T-helper 1 cell treated with Interleukin-12 subunit alpha and Interleukin-12 subunit beta and Interleukin-4 antibody, amounts not matched to agents 30 μg/mL and 1 μg/mL, for 36 hours (primary cell): ENCODE results near the gene MPRIP.

Experiments
- H3K27ac Mint-ChIP-seq: one replicate; pipeline ENCODE4 v1.8.0; 2021; ENCODE audit warnings: mild to moderate bottlenecking, mixed read lengths
- H3K27me3 Mint-ChIP-seq: one replicate; pipeline ENCODE4 v1.8.0; 2021; ENCODE audit warnings: low read depth, mixed read lengths
- H3K36me3 Mint-ChIP-seq: one replicate; pipeline ENCODE4 v1.8.0; 2021; ENCODE audit warnings: low read depth, mixed read lengths
- H3K4me1 Mint-ChIP-seq: one replicate; pipeline ENCODE4 v1.8.0; 2021; ENCODE audit warnings: low read depth, mixed read lengths
- H3K4me3 Mint-ChIP-seq: one replicate; pipeline ENCODE4 v1.8.0; 2021; ENCODE audit warnings: mild to moderate bottlenecking, moderate library complexity, mixed read lengths
- H3K9me3 Mint-ChIP-seq: one replicate; pipeline ENCODE4 v1.8.0; 2021; ENCODE audit warnings: mixed read lengths

MPRIP gene

DNA sequence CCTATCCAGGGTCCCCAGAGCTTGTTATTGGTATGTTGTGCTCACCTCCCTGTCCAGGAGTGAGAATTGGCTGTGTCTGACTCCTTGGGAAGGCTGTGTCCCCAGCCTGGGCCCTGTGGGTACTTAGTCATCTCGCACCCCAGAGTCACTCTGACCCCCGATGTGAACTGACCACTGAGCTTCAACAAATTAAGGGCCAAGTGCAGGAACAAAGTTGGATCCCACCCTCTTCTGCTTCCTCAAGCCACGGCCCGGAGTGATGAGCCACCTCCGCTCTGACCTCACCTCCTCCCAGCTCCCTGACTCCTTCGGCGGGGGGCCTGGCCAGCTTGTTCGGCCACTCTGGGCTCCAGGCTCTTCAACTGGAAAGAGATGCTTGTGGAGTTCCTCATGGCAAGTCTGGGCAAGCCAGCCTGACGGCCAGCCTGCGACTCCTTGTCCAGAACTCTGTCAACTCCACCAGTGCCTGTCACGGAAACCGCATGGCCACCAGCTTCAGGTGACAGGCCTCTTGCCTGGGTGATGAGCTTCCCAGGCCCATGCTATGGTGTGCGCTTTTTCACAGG, 22.3 kb upstream of the MPRIP start:
- Mint-ChIP-seq H3K9me3 (no peaks in the 10 kb centered on the region), H3K36me3 (no peaks in the 10 kb centered on the region), H3K4me1 (peaks cover 23% of the 10 kb centered on the region), H3K27ac (no peak overlapping the region), H3K27me3 (no peaks in the 10 kb centered on the region), H3K4me3 (no peak overlapping the region)

DNA sequence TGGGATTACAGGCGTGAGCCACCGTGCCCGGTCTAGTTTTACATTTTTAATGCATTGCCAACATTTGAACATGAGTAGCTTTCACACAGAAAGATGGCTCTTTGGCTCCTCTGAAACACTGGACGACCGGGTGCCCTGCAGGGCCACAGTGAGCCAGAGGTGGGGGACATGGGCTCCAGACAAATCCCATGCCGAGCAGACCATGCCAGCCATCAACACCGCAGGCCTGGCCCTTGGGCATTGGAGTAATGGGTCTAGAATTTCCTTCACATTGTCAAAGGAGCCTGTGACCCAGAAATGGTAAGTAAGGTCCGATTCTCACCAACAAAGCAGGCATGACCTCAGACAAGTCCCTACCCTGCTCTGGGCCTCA, 21.4 kb upstream of the MPRIP start:
- Mint-ChIP-seq H3K4me1 (peaks cover 17% of the 10 kb centered on the region), H3K4me3 (no peak overlapping the region), H3K36me3 (no peaks in the 10 kb centered on the region), H3K9me3 (no peaks in the 10 kb centered on the region), H3K27me3 (no peaks in the 10 kb centered on the region), H3K27ac (no peak overlapping the region)

- H3K27me3 Mint-ChIP-seq: no peaks in the 10 kb centered on the region
- no peaks in the 10 kb centered on the region for H3K36me3 Mint-ChIP-seq
- H3K4me3 Mint-ChIP-seq: no peak overlapping the region
- no peaks in the 10 kb centered on the region for H3K9me3 Mint-ChIP-seq
- H3K4me1 Mint-ChIP-seq: peaks cover 13% of the 10 kb centered on the region
- no peak overlapping the region for H3K27ac Mint-ChIP-seq
Measured at GRCh38 chr17:17021194-17021863, 20.9 kb upstream of the MPRIP start.

DNA sequence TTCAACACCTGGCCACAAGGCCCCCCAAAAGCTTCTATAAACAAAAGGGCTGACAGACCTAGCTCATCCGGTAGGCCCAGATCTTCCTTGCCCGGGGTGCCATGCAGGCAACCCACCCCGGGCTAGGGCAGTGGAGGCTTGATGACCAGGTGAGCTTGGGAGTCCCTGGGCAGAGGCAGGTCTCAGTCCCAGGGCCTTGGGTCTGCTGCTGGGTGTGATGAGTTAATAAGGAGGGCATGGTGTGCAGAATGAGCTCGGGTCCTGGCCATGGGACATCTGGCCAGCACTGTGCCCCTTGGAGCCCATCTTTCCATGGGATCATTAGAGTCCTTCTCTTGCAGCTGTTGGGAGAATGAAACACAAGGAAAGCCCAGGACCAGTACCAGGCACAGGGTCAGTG, 20.2 kb upstream of the MPRIP start:
- Mint-ChIP-seq H3K4me3 (no peak overlapping the region), H3K27ac (no peak overlapping the region), H3K9me3 (no peaks in the 10 kb centered on the region), H3K4me1 (peaks cover 6% of the 10 kb centered on the region), H3K27me3 (no peaks in the 10 kb centered on the region), H3K36me3 (no peaks in the 10 kb centered on the region)

GRCh38 chr17:17022456-17022855, 19.8 kb upstream of the MPRIP start:
- H3K4me3 Mint-ChIP-seq: no peak overlapping the region

DNA sequence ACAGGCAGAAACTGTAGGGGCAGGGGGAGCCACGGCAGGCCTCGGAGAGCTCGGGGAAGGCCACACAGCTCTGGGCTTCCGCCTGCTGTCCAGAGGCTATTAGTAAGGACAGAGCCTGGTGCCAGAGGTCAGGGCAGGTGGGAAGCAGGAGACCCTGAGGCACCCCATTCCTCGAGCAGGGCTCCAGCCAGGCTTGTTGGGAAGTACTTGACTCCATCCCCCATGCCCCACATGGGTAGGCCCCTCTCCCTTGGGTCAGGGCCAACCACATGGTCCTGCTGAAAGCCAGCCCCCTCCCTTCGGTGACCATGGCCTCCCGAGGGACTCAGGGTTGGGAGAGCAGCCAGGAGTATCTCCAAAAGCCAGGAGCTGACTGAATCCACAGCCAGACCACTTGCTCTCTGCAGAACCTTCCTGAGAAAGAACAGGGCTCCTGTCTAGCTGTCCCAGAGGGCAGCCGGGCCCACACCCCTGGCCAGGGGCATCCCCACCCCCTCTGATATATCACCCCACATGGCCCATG, 17.4 kb upstream of the MPRIP start:
- no peak overlapping the region for H3K4me3 Mint-ChIP-seq
- H3K9me3 Mint-ChIP-seq: no peaks in the 10 kb centered on the region
- H3K27me3 Mint-ChIP-seq: no peaks in the 10 kb centered on the region
- no peaks in the 10 kb centered on the region for H3K36me3 Mint-ChIP-seq
- H3K4me1 Mint-ChIP-seq: no peaks in the 10 kb centered on the region
- H3K27ac Mint-ChIP-seq: no peak overlapping the region

More at GRCh38 chr17:17022456-17022855, 19.8 kb upstream of the MPRIP start:
- Mint-ChIP-seq H3K9me3 (no peaks in the 10 kb centered on the region), H3K36me3 (no peaks in the 10 kb centered on the region), H3K4me1 (peaks cover 2% of the 10 kb centered on the region), H3K27me3 (no peaks in the 10 kb centered on the region), H3K27ac (no peak overlapping the region)

GRCh38 chr17:17025621-17026020, 16.6 kb upstream of the MPRIP start:
- H3K4me1 Mint-ChIP-seq: no peaks in the 10 kb centered on the region
- no peaks in the 10 kb centered on the region for H3K27me3 Mint-ChIP-seq
- H3K27ac Mint-ChIP-seq: no peak overlapping the region
- no peaks in the 10 kb centered on the region for H3K36me3 Mint-ChIP-seq
- H3K4me3 Mint-ChIP-seq: no peak overlapping the region
- H3K9me3 Mint-ChIP-seq: no peaks in the 10 kb centered on the region

- no peaks in the 10 kb centered on the region for H3K27me3 Mint-ChIP-seq
- H3K27ac Mint-ChIP-seq: no peak overlapping the region
- no peaks in the 10 kb centered on the region for H3K4me1 Mint-ChIP-seq
- no peaks in the 10 kb centered on the region for H3K9me3 Mint-ChIP-seq
- no peak overlapping the region for H3K4me3 Mint-ChIP-seq
- H3K36me3 Mint-ChIP-seq: no peaks in the 10 kb centered on the region
Measured at GRCh38 chr17:17026163-17026562, 16.1 kb upstream of the MPRIP start.

GRCh38 chr17:17027442-17028058, 14.7 kb upstream of the MPRIP start:
- Mint-ChIP-seq H3K4me3 (no peak overlapping the region), H3K9me3 (no peaks in the 10 kb centered on the region)

DNA sequence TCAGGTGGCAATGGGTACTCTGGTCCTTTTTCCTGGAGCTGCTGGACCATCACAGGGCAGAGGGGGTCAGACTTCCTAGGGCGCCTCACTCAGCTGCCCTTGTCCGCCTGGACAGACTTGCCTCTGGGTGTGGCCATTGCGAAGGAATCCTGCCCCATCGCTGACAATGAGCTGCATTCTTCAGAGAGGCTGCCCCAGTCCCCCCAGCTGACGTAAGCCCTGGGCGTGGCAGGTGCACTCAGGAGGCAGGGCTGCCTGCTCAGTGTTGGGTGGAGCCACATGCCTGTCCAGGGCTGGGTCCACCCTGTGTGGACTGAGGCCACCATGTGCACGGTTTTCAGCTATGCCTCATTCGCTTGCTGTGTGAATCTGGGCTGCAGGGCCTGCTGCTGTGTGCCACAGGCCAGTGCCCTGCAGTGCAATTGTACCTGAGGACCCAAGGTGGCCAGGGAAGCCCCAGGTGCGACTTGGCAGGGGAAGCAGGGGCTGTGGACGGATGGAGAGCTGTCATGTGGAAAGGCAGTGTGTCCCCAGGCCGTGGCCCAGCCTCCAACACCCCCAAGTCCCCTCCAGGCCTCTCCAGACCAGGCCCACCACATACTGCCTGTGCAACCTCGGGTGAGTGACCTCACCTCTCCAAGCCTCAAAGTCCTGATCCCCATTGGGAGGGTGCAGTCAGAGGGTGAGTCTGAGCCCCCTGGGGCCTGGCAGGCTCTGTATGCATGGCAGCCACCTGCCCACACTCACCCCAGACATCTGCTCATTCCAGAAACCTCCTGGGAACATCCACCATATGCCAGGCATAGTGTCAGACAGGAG, 14.0 kb upstream of the MPRIP start:
- Mint-ChIP-seq H3K27me3 (no peaks in the 10 kb centered on the region), H3K4me1 (no peaks in the 10 kb centered on the region), H3K36me3 (no peaks in the 10 kb centered on the region), H3K9me3 (no peaks in the 10 kb centered on the region), H3K27ac (no peak overlapping the region), H3K4me3 (no peak overlapping the region)

More at GRCh38 chr17:17027442-17028058, 14.7 kb upstream of the MPRIP start:
- Mint-ChIP-seq H3K36me3 (no peaks in the 10 kb centered on the region), H3K27me3 (no peaks in the 10 kb centered on the region), H3K27ac (no peak overlapping the region), H3K4me1 (no peaks in the 10 kb centered on the region)

DNA sequence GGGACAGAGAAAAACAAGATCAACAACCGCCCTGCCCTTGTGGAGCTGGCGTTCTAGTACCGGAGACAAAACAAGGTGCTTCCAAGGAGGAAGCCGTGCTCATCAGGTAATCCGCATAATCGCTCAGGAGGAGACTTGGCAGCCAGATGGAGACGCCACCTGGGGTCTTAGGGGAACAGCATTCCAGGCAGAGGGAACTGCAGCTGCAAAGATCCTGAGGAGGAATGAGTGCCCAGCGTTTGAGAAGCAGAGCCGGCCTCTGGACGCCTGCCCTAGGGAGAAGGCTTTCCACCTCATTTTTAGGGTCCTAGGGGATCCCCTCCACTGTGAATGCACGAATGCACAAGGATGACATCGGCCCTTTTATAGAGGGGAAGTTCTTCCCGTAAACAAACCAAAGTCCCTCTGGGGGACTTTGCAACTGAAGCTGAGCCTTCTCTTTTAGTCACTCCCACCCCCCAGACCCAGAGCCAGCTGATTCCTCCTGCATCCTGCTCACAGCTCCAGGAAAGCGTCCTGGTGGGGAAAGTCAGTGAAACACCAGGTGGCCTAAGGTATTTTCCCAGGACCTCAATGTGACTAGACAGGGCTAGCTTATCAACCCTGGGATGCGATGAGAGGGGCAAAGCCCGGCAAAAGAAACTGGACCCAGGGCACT, 13.2 kb upstream of the MPRIP start:
- Mint-ChIP-seq H3K4me1 (no peaks in the 10 kb centered on the region), H3K4me3 (no peak overlapping the region), H3K9me3 (no peaks in the 10 kb centered on the region), H3K36me3 (no peaks in the 10 kb centered on the region), H3K27me3 (no peaks in the 10 kb centered on the region), H3K27ac (no peak overlapping the region)

- H3K9me3 Mint-ChIP-seq: no peaks in the 10 kb centered on the region
- no peaks in the 10 kb centered on the region for H3K4me1 Mint-ChIP-seq
- H3K4me3 Mint-ChIP-seq: no peak overlapping the region
- H3K27ac Mint-ChIP-seq: no peak overlapping the region
- no peaks in the 10 kb centered on the region for H3K36me3 Mint-ChIP-seq
- no peaks in the 10 kb centered on the region for H3K27me3 Mint-ChIP-seq
Measured at GRCh38 chr17:17029938-17030337, 12.3 kb upstream of the MPRIP start.

DNA sequence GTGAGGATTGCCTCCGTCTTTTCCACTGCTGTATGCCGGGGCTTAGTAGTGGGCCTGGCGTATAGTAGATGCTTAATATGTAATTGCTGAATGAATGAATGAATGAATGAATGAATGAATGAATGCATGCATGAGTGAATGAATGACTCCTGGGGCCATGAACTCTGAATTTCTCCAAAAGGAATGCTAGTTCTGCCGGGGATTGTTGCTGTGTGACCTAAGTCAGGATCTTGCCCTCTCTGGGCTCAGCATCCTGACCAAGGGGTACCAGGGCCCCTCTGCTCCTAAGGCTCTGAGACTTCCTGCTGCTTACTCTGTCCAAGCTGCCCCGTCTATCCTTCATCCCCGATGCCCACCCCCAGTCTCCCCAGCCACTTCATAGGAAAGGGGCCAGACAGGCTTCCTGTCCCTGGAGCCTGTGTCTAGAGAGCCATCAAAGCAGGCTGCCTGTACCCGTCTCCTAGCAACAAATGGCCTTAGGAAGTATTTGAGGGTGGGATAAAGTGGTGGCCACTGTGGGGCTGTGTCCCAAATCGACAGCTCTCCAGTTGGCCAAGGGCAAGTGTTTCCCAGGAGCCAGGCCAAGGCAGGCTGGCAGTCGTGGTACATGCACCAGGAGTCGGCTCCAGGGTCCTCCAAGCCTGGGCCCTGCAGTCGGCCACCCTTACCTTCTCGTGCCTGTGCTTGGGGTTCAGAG, 11.6 kb upstream of the MPRIP start:
- no peaks in the 10 kb centered on the region for H3K27me3 Mint-ChIP-seq
- no peaks in the 10 kb centered on the region for H3K9me3 Mint-ChIP-seq
- no peaks in the 10 kb centered on the region for H3K36me3 Mint-ChIP-seq
- H3K27ac Mint-ChIP-seq: no peak overlapping the region
- no peak overlapping the region for H3K4me3 Mint-ChIP-seq
- no peaks in the 10 kb centered on the region for H3K4me1 Mint-ChIP-seq
